Peyer's patch (tissue), 4 donors: ENCODE results near the gene PACRG. TPM values are rescaled to one million over a fixed set of nuclear protein-coding genes. Genes with fewer than 3 reads are reported as not detected.

ENCODE experiments used
- DNase-seq, 3 donors: peaks; one replicate each; pipeline ENCODE4 v3.0.0-alpha.2; 2017 to 2019
- H3K27ac ChIP-seq, 4 donors: fragments of 200-600 bp; sonication (generic); one replicate each; pipeline ENCODE4 v1.5.1; 2016 to 2019
- H3K27me3 ChIP-seq, 2 donors: fragments of 200-600 bp; sonication (generic); one replicate each; pipeline ENCODE4 v1.5.1; 2019
- H3K36me3 ChIP-seq, 3 donors: fragments of 200-600 bp; sonication (generic); one replicate each; pipeline ENCODE4 v1.5.1; 2016 to 2019
- H3K4me1 ChIP-seq, 4 donors: fragments of 200-600 bp; sonication (generic); one replicate each; pipeline ENCODE4 v1.5.1; 2016 to 2019
- H3K4me3 ChIP-seq, 4 donors: fragments of 200-600 bp; sonication (generic); 1 replicate in 3 of 4; 2 replicates in 1 of 4; pipeline ENCODE4 v1.5.1; 2016 to 2019; ENCODE audit warnings: mild to moderate bottlenecking in 1 of 4
- H3K9me3 ChIP-seq, 4 donors: fragments of 200-600 bp; sonication (generic); one replicate each; pipeline ENCODE4 v1.5.1; 2016 to 2019; ENCODE audit warnings: mild to moderate bottlenecking in 1 of 4
- POLR2A ChIP-seq, 2 donors: fragments of 450-650 bp; IDR thresholded peaks; one replicate each; pipeline ENCODE4 v1.5.1; 2017; ENCODE audit warnings: antibody characterized with exemption in 2 of 2, mild to moderate bottlenecking in 2 of 2, moderate library complexity in 2 of 2
- total RNA-seq, 4 donors: library from RNA; depleted of rRNA; stranded (reverse); fragments of >200 nt; gene quantifications; one replicate each; pipeline ENCODE4 v1.1.0, GENCODE V29; 2016
- TF ChIP-seq, protein P1 (sequence below), 6 experiments: fragments of 450-650 bp in 4 of 6; fragments of 200-600 bp in 2 of 6; sonication (generic) in 1 of 6; IDR thresholded peaks; one replicate each; pipeline ENCODE4 v1.5.1; 2017 to 2019; ENCODE audit warnings: antibody characterized with exemption in 6 of 6, mild to moderate bottlenecking in 3 of 6, moderate library complexity in 1 of 6

PACRG gene
- total RNA-seq, 4 donors from 2014 or later: 0.76 to 2.5 TPM; not detected in 2

DNA sequence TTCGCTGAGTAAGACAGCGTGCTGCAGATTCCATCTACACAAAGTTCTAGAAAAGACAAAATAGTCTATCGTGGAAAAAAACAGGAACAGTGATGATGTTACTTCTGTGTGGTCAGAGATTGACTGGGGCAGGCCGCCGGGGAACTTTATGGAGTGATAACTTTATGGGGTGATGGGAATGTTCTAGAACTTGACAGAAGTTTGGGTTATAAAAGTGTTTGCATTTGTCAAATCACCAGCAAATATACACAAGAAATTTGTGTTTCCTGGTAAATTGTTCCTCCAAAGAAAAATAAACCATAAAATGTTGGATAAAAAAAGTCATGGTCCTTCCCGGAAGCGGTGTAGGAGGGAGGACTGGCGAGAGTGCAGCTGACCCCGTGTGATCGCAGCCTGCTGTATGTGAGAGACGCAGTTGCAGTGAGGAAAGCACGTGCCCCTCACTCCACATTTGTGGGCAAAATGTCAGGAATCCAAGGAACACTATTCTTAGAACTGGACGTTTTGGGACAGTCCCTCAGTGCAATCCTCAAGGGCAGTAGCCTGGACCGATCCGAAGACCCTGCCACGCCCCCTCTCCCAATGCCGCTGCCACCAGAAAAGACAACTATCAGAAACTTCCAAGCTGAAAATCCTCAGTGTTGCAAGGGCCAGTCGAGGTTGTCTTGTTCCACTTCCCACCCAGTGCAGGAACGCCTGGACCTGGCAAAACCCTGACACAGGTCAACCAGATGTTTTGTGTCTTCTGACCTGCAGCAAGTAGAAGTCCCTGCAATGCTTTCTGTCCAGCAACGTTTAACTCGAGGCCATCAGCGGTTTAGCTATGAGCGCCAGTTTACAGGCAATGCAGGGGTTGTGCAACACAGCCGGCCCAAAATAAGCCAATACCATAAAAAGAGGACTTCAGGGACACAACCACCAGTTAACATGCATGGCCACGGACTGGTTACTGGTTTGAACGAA lies 606.2 kb downstream of the PACRG start:
- no peak for DNase-seq
- H3K9me3 ChIP-seq: no peaks in the 10 kb centered on the region
- H3K27ac ChIP-seq: no peak overlapping the region
- no peak overlapping the region for H3K4me3 ChIP-seq
- no peaks in the 10 kb centered on the region for H3K36me3 ChIP-seq
- no peak for TF ChIP-seq POLR2A (IDR thresholded peaks at IDR 0.05)
- TF ChIP-seq, protein P1, sequence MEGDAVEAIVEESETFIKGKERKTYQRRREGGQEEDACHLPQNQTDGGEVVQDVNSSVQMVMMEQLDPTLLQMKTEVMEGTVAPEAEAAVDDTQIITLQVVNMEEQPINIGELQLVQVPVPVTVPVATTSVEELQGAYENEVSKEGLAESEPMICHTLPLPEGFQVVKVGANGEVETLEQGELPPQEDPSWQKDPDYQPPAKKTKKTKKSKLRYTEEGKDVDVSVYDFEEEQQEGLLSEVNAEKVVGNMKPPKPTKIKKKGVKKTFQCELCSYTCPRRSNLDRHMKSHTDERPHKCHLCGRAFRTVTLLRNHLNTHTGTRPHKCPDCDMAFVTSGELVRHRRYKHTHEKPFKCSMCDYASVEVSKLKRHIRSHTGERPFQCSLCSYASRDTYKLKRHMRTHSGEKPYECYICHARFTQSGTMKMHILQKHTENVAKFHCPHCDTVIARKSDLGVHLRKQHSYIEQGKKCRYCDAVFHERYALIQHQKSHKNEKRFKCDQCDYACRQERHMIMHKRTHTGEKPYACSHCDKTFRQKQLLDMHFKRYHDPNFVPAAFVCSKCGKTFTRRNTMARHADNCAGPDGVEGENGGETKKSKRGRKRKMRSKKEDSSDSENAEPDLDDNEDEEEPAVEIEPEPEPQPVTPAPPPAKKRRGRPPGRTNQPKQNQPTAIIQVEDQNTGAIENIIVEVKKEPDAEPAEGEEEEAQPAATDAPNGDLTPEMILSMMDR (IDR thresholded peaks at IDR 0.05): no peak
- no peaks in the 10 kb centered on the region for H3K27me3 ChIP-seq
- no peaks in the 10 kb centered on the region for H3K4me1 ChIP-seq

DNA sequence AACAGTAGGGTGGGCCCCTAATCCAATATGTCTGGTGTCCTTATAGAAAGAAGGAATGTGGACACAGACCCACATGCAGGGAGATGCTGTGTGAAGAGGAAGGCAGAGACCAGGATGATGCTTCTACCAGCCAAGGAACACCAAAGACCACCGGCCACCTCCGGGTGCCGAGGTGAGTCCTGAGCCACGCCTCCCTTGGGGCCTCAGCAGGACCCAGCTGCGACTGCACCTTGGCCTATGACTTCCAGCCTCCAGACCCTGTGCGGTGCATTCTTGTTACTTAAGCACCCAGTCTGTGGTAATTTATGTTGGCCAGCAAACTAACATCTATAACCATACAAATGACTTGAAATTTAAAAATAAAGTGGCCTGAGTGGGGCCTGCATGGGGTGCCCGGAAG lies 607.3 kb downstream of the PACRG start:
- no peaks in the 10 kb centered on the region for H3K27me3 ChIP-seq
- DNase-seq: no peak
- H3K9me3 ChIP-seq: no peaks in the 10 kb centered on the region
- no peaks in the 10 kb centered on the region for H3K36me3 ChIP-seq
- no peak overlapping the region for H3K4me3 ChIP-seq
- no peaks in the 10 kb centered on the region for H3K4me1 ChIP-seq
- TF ChIP-seq, protein P1 (IDR thresholded peaks at IDR 0.05): no peak
- TF ChIP-seq POLR2A (IDR thresholded peaks at IDR 0.05): no peak
- H3K27ac ChIP-seq: peak overlapping the region in 2 of 4 donors; percentile 6 to 48

DNA sequence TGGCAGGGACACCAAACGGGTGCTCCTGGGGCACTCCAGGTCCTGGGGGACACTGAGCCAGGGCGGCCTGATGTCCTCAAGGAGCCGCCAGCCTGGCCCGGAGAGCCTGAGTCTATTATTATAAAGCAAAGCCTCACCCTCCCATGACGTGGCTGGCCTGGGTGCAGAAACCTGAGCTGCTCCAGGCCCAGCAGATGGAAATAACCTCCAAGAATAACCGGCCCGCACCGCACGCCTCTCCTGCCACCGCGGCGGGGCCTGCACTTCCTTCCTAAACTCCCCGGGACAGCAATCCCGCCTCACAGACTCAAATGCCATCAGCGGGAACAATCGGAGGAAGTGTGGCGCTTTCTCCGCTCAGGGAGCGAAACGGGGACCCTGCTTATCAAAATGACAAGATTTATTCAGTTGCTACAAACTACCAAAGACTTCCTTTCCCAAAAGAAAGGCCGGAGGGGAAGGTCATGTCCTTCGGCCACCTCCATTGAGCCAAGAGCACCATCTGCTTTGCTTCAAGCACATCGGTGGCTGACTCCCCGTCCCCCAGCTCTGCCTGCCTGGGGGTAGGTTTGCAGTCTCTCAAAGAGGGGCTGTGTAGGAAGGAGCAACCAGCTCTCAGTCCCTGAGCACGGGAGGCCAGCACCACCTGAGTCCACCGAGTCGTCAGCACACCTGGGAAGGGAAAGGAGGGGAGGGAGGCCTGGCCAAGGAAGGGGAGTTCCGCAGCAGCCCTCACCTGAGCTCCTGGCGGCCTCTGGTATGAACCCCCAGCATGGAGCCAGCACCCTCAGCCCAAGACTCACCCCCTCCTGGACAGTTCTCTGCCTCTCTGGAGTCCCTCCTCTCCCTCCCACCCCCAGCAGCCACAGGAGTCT lies 608.1 kb downstream of the PACRG start:
- Histone ChIP-seq H3K27me3 (no peaks in the 10 kb centered on the region), H3K27ac (peak overlapping the region in 2 of 4 donors; percentile 6 to 48), H3K4me1 (no peaks in the 10 kb centered on the region), H3K36me3 (no peaks in the 10 kb centered on the region), H3K4me3 (no peak overlapping the region), H3K9me3 (no peaks in the 10 kb centered on the region)
- no peak for DNase-seq
- no peak for TF ChIP-seq POLR2A (IDR thresholded peaks at IDR 0.05)
- TF ChIP-seq, protein P1 (IDR thresholded peaks at IDR 0.05): no peak

DNA sequence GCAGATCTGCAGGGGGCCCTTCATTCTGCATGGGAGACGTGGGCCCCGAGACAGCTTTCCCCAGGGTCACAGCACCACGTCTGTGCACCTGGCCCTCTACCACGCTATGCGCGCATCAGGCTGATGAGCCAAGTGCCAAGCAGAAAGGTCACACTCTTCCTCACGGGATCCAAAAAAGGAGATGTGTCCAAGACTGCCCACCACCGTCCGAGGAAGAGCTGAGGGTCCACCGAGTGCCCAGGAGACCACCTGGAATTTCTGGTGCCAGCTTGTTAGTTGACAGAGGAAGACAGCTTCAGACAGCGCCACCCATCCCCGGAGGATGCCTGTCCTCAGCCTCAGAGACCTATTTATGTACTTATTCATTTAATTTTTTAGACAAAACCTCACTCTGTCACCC lies 609.2 kb downstream of the PACRG start:
- TF ChIP-seq, protein P1 (IDR thresholded peaks at IDR 0.05): no peak
- TF ChIP-seq POLR2A (IDR thresholded peaks at IDR 0.05): no peak
- Histone ChIP-seq H3K27me3 (no peaks in the 10 kb centered on the region), H3K27ac (no peak overlapping the region), H3K36me3 (no peaks in the 10 kb centered on the region), H3K4me1 (no peaks in the 10 kb centered on the region), H3K4me3 (no peak overlapping the region), H3K9me3 (no peaks in the 10 kb centered on the region)
- DNase-seq: no peak

DNA sequence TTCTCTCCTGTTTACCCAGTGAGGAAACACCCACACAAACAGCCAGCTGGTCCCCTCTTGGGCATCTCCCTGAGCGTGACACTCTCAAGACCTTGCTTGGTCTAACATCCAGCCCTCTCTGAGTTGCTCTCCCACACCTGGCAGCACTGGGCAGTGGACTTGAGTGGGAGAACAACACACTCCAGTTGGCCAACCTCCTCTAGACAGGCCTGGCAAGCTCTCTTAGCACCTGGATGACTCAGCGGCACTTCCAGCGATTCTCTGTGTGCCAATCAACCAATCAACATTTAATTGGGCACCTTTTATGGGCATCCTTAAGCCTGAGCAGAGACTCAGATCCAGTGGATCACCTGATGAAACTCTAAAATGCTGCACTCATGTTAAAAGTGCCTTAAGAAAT lies 610.2 kb downstream of the PACRG start:
- Histone ChIP-seq H3K4me1 (no peaks in the 10 kb centered on the region), H3K36me3 (no peaks in the 10 kb centered on the region), H3K27me3 (no peaks in the 10 kb centered on the region), H3K9me3 (no peaks in the 10 kb centered on the region), H3K4me3 (no peak overlapping the region), H3K27ac (no peak overlapping the region)
- DNase-seq: no peak
- no peak for TF ChIP-seq POLR2A (IDR thresholded peaks at IDR 0.05)
- TF ChIP-seq, protein P1 (IDR thresholded peaks at IDR 0.05): no peak
